Lower leg skin (tissue), 4 donors: ENCODE results near the gene CAMK2D. TPM values are rescaled to one million over a fixed set of nuclear protein-coding genes. Genes with fewer than 3 reads are reported as not detected.

ENCODE experiments used
- DNase-seq, 2 donors: peaks; one replicate each; pipeline ENCODE4 v3.0.0-alpha.2; 2019; ENCODE audit warnings: low spot score in 2 of 2
- H3K4me3 ChIP-seq: fragments of 200-600 bp; sonication (generic); 2 replicates; pipeline ENCODE4 v1.5.1; 2017; ENCODE audit warnings: mild to moderate bottlenecking, low read depth; ENCODE audit not compliant: poor library complexity, severe bottlenecking
- CTCF ChIP-seq, 3 donors: fragments of 450-650 bp; IDR thresholded peaks; one replicate each; pipeline ENCODE4 v1.5.1; 2016; ENCODE audit warnings: antibody characterized with exemption in 3 of 3, mild to moderate bottlenecking in 3 of 3, moderate library complexity in 2 of 3
- POLR2A ChIP-seq, 2 donors: fragments of 450-650 bp; IDR thresholded peaks; one replicate each; pipeline ENCODE4 v1.6.1; 2016 to 2017; ENCODE audit warnings: antibody characterized with exemption in 2 of 2, mild to moderate bottlenecking in 1 of 2, moderate library complexity in 1 of 2
- WGBS, 2 donors: methylation state at CpG; one replicate each; pipeline ENCODE4 v1.1.5; 2018; 5-methylcytosine and 5-hydroxymethylcytosine counted together
- intact Hi-C: fragments of 100-400 bp; cut with DNase I; formaldehyde crosslinking; loops from one replicate; pipeline ENCODE4 v1.15.0; 2023; ENCODE audit warnings: low total_unique reads
- total RNA-seq, 4 donors: library from RNA; depleted of rRNA; stranded (reverse); fragments of >200 nt; gene quantifications; one replicate each; pipeline ENCODE4 v1.1.0, GENCODE V29; 2016

CAMK2D gene
- total RNA-seq, 4 donors from 2014 or later: 25.2 to 40.7 (median 32.7) TPM

- DNase-seq: no peak
- intact Hi-C loops: loop anchor here (10.0 kb wide), 1 partner anchor 360 kb away; the partner anchor contains the start of gene CAMK2D
- no peak for TF ChIP-seq CTCF (IDR thresholded peaks at IDR 0.05)
- no peak for TF ChIP-seq POLR2A (IDR thresholded peaks at IDR 0.05)
- 44 to 47% methylated on average over 2 of the region's 2 CpGs for WGBS, 2 donors
- H3K4me3 ChIP-seq: no peak overlapping the region
These were observed 356.7 kb downstream of the CAMK2D start for GRCh38 chr4:113404841-113405240.

- DNase-seq: no peak
- no peak overlapping the region for H3K4me3 ChIP-seq
- 95 to 98% methylated on average over 4 of the region's 4 CpGs for WGBS, 2 donors
- intact Hi-C loops: loop anchor here (10.0 kb wide), 1 partner anchor 361 kb away; the partner anchor contains the start of gene CAMK2D
- TF ChIP-seq POLR2A (IDR thresholded peaks at IDR 0.05): no peak
- TF ChIP-seq CTCF (IDR thresholded peaks at IDR 0.05): no peak
These were observed 357.4 kb downstream of the CAMK2D start for GRCh38 chr4:113404167-113404571.

Other genes starting within 250 kb of the CAMK2D start
- gene ARSJ, start 217.9 kb upstream of the CAMK2D start, total RNA-seq: 1 to 10 TPM in 3 of 4 donors, under 1 TPM in 1; 0.42 to 3.7 (median 1.6) TPM